ENCODE data around the gene FXYD2.

The FXYD2 gene

GRCh38 chr11:117852309-117852708 lies 27.8 kb upstream of the FXYD2 start:
- Histone ChIP-seq H3K9ac (ENCODE audit: low read length) (no peak overlapping the region), H3K4me1 (ENCODE audit: control insufficient read depth, insufficient read depth, low read length) (no peaks in the 10 kb centered on the region), H3K27me3 (ENCODE audit: control insufficient read depth, insufficient read depth, low read length) (no peaks in the 10 kb centered on the region), H3K36me3 (ENCODE audit: control insufficient read depth, insufficient read depth, low read length) (no peaks in the 10 kb centered on the region), H3K9me3 (ENCODE audit: control insufficient read depth, low read length) (no peaks in the 10 kb centered on the region), H3K4me3 (ENCODE audit: low read length) (no peak overlapping the region)

GRCh38 chr11:117851852-117852251 lies 27.3 kb upstream of the FXYD2 start:
- H3K4me3 ChIP-seq (ENCODE audit: low read length): no peak overlapping the region
- H3K4me1 ChIP-seq (ENCODE audit: control insufficient read depth, insufficient read depth, low read length): no peaks in the 10 kb centered on the region
- H3K27me3 ChIP-seq (ENCODE audit: control insufficient read depth, insufficient read depth, low read length): no peaks in the 10 kb centered on the region
- no peaks in the 10 kb centered on the region for H3K9me3 ChIP-seq (ENCODE audit: control insufficient read depth, low read length)
- H3K36me3 ChIP-seq (ENCODE audit: control insufficient read depth, insufficient read depth, low read length): no peaks in the 10 kb centered on the region
- no peak overlapping the region for H3K9ac ChIP-seq (ENCODE audit: low read length)

GRCh38 chr11:117851106-117851505 lies 26.6 kb upstream of the FXYD2 start:
- Histone ChIP-seq H3K9me3 (ENCODE audit: control insufficient read depth, low read length) (no peaks in the 10 kb centered on the region), H3K9ac (ENCODE audit: low read length) (no peak overlapping the region), H3K4me3 (ENCODE audit: low read length) (no peak overlapping the region), H3K4me1 (ENCODE audit: control insufficient read depth, insufficient read depth, low read length) (no peaks in the 10 kb centered on the region), H3K27me3 (ENCODE audit: control insufficient read depth, insufficient read depth, low read length) (no peaks in the 10 kb centered on the region), H3K36me3 (ENCODE audit: control insufficient read depth, insufficient read depth, low read length) (no peaks in the 10 kb centered on the region)

DNA sequence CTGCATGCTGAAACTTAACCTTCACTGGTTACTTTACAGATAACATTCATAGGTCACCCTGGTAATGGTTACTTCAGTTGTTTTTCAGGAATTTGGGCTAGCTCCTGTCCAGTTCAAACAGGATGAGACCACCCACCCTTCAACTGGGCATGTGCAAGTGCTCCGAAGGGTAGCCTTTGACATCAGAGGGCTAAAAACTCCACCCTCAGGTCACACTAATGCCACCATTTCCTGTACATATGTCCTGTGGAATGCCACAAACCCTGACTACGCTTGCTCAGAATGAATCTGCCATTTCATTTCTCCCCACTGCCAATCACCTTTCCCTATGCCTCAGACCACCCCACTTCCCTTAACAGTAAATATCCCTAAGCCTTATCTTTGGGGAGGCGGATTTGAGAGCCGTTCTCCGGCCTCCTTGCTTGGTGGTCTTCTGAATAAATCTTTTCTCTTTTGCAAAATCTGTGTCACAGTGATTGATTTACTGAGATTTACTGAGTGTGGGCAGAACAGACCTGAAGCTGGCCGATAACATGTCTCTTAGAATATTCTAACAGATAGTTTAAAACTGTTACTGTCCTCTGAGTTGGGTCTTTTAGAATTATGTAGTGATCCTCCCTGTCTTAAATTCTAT lies 25.4 kb upstream of the FXYD2 start:
- Histone ChIP-seq H3K9me3 (ENCODE audit: control insufficient read depth, low read length) (no peaks in the 10 kb centered on the region), H3K4me3 (ENCODE audit: low read length) (no peak overlapping the region), H3K36me3 (ENCODE audit: control insufficient read depth, insufficient read depth, low read length) (no peaks in the 10 kb centered on the region), H3K9ac (ENCODE audit: low read length) (no peak overlapping the region), H3K27me3 (ENCODE audit: control insufficient read depth, insufficient read depth, low read length) (no peaks in the 10 kb centered on the region), H3K4me1 (ENCODE audit: control insufficient read depth, insufficient read depth, low read length) (no peaks in the 10 kb centered on the region)

DNA sequence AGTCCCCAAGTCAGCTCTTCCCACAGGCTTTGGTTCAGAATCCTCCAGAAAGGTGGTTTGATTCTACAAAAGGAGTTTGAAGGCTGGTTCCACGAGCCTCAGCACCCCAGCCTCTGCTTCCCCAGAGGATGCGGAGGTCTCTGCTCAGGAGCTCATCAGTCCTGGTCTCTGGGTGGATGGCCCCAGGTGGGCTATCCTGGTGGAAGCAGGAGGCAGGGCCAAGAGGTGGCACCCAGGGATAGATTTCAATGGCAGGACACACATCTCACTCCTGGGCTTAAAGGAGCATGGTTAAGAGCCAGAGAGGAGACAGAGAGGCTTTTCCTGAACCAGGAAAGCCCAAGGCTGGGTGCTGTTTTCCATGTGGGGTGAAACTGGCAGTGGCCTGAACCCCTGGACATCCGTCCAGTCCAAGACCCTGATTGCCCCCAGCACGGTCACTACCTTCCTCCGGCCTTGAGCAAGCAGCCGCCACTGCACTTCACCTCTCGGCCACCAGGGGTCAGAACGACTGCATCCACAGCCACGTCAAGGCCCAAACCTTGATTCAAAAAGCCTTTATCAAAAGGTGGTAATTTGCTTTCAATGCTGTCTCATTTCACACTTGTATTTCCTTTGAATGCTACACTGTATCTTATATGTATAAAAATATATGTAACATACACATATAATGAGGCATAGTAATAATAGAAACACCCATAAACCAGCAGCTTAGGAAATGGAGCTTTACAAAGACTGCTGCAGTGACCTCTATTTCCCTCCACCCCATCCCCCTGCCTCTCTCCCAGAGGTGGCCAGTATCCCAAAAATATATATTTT lies 19.3 kb upstream of the FXYD2 start:
- Histone ChIP-seq H3K9ac (ENCODE audit: low read length) (no peak overlapping the region), H3K36me3 (ENCODE audit: control insufficient read depth, insufficient read depth, low read length) (no peaks in the 10 kb centered on the region), H3K4me3 (ENCODE audit: low read length) (no peak overlapping the region)

DNA sequence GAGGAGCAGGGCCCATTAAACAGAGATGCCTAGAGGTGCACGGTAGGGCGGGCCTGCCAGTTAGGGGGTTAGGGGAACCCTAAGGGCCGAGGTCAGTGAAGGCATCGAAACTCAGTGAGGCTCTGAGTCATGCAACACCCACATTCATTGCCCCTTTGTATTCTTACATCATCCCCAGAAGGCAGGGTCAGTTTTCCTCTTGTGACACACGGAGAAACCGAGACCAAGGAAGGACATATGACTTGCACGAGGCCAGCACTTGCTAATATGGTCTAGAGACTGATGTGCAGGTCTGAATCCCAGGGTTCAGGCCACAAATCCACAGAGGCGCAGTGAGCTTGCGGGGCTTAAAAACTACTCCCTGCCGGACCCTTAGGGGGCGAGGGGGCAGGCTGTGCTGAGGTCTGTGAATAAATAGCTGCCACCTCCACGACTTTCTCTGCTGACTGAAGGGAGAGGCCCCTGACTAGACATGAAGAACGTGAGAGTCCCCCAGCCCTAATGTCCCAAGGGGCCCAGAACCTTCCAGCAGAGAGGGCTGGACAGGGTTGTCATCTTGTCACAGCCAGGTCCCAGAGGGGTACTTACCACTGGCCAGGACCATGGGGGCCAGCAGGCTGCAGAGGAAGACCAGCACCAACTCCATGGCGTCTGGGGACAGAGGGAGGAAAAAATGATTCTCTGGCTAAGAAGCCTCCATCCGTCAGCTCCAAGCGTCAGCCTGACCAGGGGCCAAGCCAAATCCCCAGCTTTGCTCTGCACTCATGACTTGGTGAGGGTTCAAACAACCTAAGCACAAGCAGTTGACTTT lies 17.8 kb upstream of the FXYD2 start:
- Histone ChIP-seq H3K27me3 (ENCODE audit: control insufficient read depth, insufficient read depth, low read length) (no peaks in the 10 kb centered on the region), H3K36me3 (ENCODE audit: control insufficient read depth, insufficient read depth, low read length) (no peaks in the 10 kb centered on the region), H3K9me3 (ENCODE audit: control insufficient read depth, low read length) (no peaks in the 10 kb centered on the region), H3K4me3 (ENCODE audit: low read length) (no peak overlapping the region), H3K4me1 (ENCODE audit: control insufficient read depth, insufficient read depth, low read length) (no peaks in the 10 kb centered on the region), H3K9ac (ENCODE audit: low read length) (no peak overlapping the region)

More for the DNA sequence above, 19.3 kb upstream of the FXYD2 start:
- no peaks in the 10 kb centered on the region for H3K27me3 ChIP-seq (ENCODE audit: control insufficient read depth, insufficient read depth, low read length)
- H3K4me1 ChIP-seq (ENCODE audit: control insufficient read depth, insufficient read depth, low read length): no peaks in the 10 kb centered on the region
- H3K9me3 ChIP-seq (ENCODE audit: control insufficient read depth, low read length): no peaks in the 10 kb centered on the region

- H3K4me3 ChIP-seq (ENCODE audit: low read length): no peak overlapping the region
- H3K36me3 ChIP-seq (ENCODE audit: control insufficient read depth, insufficient read depth, low read length): no peaks in the 10 kb centered on the region
- H3K9me3 ChIP-seq (ENCODE audit: control insufficient read depth, low read length): no peaks in the 10 kb centered on the region
- H3K4me1 ChIP-seq (ENCODE audit: control insufficient read depth, insufficient read depth, low read length): no peaks in the 10 kb centered on the region
- H3K27me3 ChIP-seq (ENCODE audit: control insufficient read depth, insufficient read depth, low read length): no peaks in the 10 kb centered on the region
- no peak overlapping the region for H3K9ac ChIP-seq (ENCODE audit: low read length)
These were observed 17.0 kb upstream of the FXYD2 start for GRCh38 chr11:117841551-117842031.

GRCh38 chr11:117840881-117841550 lies 16.5 kb upstream of the FXYD2 start:
- Histone ChIP-seq H3K9ac (ENCODE audit: low read length) (no peak overlapping the region), H3K4me1 (ENCODE audit: control insufficient read depth, insufficient read depth, low read length) (no peaks in the 10 kb centered on the region), H3K4me3 (ENCODE audit: low read length) (no peak overlapping the region), H3K27me3 (ENCODE audit: control insufficient read depth, insufficient read depth, low read length) (no peaks in the 10 kb centered on the region), H3K36me3 (ENCODE audit: control insufficient read depth, insufficient read depth, low read length) (no peaks in the 10 kb centered on the region), H3K9me3 (ENCODE audit: control insufficient read depth, low read length) (no peaks in the 10 kb centered on the region)

DNA sequence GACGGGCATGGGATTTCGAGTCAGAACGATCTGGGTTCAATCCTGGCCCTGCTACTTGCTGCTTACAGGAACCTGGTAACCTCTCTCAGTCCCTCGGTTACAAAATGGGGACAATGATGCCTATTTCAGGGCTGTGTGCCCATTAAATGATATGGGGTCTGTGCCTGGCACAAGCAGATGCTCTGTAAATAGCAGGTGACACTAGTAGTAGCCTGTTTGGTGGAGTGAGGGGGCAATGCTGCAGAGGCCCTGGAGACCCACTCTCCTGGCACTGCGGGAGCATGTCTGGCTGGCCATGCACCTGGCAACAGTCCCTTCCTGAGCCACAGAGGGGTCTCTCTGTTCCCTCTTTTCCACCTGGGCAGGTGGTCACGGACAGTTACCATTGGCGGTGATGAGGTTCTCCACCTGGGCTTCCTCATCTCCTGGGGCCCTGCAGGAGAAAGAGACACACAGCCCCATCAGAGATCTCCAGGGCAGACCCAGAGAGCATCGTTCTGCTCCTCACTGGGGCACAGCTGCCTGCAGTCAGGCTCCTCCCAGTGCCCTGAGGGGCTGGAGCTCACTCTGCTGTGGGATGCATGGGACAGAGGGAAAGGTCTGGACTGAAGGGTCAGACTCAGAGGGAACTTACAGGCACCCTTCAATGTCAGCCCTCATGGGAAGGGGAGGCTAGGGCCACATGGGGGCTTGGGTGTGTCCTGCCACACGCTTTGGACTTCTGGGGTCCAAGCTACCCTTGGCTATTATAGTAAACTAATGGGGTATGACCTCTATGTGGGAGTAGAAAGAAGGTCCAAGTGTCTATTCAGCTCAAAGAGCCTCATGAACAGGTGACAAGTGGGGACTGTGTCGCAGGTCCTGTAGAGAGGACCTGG lies 15.6 kb upstream of the FXYD2 start:
- H3K9me3 ChIP-seq (ENCODE audit: control insufficient read depth, low read length): no peaks in the 10 kb centered on the region
- H3K27me3 ChIP-seq (ENCODE audit: control insufficient read depth, insufficient read depth, low read length): no peaks in the 10 kb centered on the region
- H3K9ac ChIP-seq (ENCODE audit: low read length): no peak overlapping the region
- H3K36me3 ChIP-seq (ENCODE audit: control insufficient read depth, insufficient read depth, low read length): no peaks in the 10 kb centered on the region
- no peaks in the 10 kb centered on the region for H3K4me1 ChIP-seq (ENCODE audit: control insufficient read depth, insufficient read depth, low read length)
- no peak overlapping the region for H3K4me3 ChIP-seq (ENCODE audit: low read length)

DNA sequence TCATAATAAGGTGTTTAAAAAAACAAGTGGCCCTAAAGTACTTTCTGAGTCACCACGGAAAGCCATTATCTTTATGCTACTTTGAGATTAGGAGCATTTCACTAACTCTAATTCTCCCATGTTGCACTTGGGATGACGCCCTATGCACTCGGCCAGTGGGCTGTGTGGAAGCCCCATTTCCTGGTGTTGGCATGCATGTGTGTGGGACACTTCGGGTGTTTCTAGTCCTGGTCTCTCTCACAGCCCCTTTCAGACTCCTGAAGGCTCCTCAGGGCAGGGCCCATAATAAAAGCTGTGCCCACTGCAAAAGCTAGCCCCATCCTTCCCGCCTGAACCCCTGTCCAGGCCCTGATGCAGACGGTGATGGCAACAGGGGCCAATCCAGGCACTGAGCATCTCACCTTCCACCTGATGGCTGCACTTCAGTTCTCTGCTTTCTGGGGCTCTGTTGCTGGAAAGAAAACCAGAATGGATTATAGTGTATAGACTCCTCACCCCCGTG lies 14.9 kb upstream of the FXYD2 start:
- H3K4me1 ChIP-seq (ENCODE audit: control insufficient read depth, insufficient read depth, low read length): no peaks in the 10 kb centered on the region
- no peak overlapping the region for H3K4me3 ChIP-seq (ENCODE audit: low read length)
- no peak overlapping the region for H3K9ac ChIP-seq (ENCODE audit: low read length)
- no peaks in the 10 kb centered on the region for H3K9me3 ChIP-seq (ENCODE audit: control insufficient read depth, low read length)
- no peaks in the 10 kb centered on the region for H3K36me3 ChIP-seq (ENCODE audit: control insufficient read depth, insufficient read depth, low read length)
- no peaks in the 10 kb centered on the region for H3K27me3 ChIP-seq (ENCODE audit: control insufficient read depth, insufficient read depth, low read length)

GRCh38 chr11:117838901-117839300 lies 14.4 kb upstream of the FXYD2 start:
- Histone ChIP-seq H3K4me3 (ENCODE audit: low read length) (no peak overlapping the region), H3K27me3 (ENCODE audit: control insufficient read depth, insufficient read depth, low read length) (no peaks in the 10 kb centered on the region), H3K9ac (ENCODE audit: low read length) (no peak overlapping the region), H3K9me3 (ENCODE audit: control insufficient read depth, low read length) (no peaks in the 10 kb centered on the region), H3K36me3 (ENCODE audit: control insufficient read depth, insufficient read depth, low read length) (no peaks in the 10 kb centered on the region), H3K4me1 (ENCODE audit: control insufficient read depth, insufficient read depth, low read length) (peaks cover 5% of the 10 kb centered on the region)

Data from mucosa of stomach (tissue), 1 donor.